HG03095 (cell line): ENCODE measurements around the gene SMC6.

Experiments
- ATAC-seq: cut with Tn5 transposase; IDR thresholded peaks from one replicate; pipeline ENCODE4 v1.9.1; 2021; ENCODE audit warnings: moderate library complexity; ENCODE audit not compliant: unreplicated experiment

SMC6 gene

DNA sequence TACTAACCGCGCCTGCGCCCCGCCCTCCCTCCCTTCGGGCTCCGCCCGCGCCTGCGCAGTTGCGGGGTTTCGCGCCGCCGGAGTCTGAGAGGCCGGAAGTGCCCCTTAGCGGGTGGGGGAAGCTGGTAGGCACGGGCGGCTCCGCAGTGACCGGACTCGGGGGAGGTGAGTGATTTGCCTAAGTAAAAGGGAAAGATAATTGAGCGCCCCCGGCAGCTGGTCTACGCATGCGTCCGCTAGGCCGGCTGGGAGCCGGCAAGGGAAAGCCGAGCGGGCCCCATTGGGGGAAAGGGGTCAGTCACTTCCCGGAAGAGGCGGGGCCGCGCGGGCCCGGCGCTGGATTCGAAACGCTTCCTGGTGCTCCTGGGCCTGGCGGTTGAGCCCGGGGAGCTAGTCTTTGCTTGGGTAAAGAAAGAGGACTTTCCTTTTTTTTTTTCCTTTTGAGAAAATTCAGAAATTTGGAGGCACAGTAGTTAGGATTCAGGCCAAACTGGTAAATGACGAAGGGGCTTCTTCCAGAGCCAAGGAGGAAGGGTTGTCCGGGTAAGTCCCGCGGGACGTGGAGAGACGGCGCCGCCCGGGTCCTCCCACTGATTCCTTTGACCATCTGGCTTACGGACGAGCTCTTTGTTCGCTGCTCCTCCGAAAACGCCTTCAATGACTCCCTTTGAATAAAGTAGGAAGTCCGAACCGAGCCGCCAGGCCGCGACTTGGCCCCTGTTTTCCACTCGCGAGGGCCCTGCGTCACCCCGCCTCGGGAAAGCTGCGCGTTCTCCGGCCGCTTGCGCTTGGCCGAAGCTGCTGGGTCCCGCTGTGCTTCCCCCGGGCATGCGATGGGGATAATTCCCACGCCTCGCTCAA lies at the start of gene SMC6, which contains the start of gene GEN1:
TSS of gene SMC6 (minus strand) at position 8 of the 861 bp plus-strand sequence. CDS start 7,864 bp downstream, outside the sequence.
TSS of gene GEN1 (plus strand) at position 336 of the 861 bp plus-strand sequence. CDS start 5,806 bp downstream, outside the sequence.
- ATAC-seq, result peak; percentile 56

GRCh38 chr2:17800693-17801458 lies 47.3 kb upstream of the SMC6 start:
- ATAC-seq, result no peak

DNA sequence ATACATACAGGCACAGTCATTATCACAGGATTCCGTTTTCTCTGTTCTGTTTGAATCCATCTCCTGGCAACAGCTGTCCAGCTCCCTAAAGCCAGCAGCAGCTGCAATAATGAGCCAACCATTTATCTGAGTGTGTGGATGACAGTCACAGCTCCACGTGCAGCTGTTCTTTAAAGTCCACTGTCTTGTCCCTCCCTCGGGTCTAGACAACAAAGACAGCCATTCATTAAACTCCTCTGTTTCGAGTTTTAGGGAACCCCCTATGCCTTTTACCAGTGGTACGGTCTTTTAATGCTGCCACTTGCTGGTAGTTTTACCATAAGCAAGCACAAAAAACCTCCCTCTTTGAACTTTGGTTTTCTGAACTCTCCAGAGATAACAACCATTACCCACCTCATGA lies 46.6 kb upstream of the SMC6 start:
- no peak for ATAC-seq

DNA sequence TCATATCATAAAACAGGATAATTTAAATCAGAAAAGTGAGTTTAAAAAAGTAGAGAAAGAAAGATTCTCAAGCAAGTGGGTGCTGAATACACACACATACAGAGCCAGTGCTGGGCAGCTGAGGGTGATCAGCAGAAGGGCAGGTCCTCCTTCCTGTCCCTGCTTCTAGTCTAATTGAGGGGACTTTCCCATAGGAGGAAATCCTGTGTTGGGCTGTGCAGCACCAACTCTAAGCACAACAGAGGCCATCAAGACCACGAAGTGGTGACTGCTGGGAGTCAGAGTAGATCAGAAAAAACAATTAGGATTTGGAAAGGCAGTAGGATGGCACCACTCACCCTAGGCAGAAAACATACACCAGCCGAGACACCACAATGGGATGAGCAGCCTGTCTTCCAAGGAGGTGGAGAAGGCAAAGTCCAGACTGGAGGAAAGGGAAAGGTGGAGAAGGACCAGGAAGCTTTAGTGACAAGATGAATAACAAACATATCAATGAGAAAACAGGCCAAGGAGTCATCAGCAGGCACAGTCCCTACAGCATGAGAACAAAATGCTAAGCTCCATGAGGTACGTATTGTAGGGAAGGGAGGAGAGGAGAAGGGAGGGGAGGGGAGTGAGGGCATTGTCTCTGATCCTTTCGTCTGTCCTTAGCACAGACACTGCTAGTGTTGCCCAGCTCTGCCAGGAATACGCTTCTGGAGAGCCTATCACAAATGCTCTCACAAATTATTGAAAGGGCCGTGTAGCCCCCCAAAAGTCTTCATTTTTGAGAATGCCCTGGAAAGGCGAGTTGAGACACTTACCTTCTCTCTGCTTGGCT lies 45.9 kb upstream of the SMC6 start:
- ATAC-seq, result no peak

GRCh38 chr2:17798338-17798737 lies 44.7 kb upstream of the SMC6 start:
- no peak for ATAC-seq

GRCh38 chr2:17795309-17795708 lies 41.7 kb upstream of the SMC6 start:
- no peak for ATAC-seq

DNA sequence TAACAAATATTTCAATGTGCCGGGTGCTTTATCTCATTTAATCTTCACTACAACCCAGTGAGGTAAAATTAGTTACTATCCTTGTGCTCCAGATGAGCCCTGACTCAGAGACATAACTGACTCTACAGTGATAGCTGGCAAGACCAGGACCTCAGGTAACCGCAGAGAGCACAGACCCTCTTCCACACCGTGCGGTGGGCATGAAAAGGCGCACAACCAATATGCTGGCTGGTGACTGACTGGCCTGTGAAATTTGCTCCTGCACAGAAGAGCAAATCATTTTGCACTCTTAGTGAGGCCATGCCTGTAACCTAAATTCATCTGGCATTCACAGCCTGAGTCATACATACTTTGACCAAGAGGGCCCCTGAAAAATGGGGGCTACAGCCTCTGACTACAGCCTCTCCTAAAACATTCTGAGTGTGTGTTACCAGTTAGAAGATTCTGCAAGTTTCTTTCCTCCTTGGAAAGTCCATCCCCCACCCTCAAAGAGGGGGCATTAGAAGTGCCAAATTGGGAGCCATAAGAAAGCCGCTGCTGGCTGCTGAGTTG lies 40.3 kb upstream of the SMC6 start:
- no peak for ATAC-seq

DNA sequence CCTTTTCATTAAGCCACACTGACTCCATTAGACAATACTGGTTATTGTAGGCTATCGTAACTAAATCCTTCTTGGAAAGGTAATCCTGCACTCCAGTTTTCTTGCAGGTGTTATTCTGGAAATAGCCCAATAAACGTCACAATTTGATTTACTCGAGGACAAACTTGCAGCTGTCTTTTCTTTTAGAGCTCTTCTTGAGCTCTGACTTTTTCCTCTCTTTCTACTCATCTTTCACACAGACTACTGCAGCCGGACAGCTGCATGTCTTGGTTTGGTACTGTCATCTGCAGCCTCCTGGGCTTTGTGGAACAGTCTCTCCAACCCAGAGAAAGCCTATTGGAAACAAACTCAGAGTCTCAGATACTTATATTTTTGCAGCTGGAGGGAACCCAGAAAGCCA lies 39.7 kb upstream of the SMC6 start:
- no peak for ATAC-seq

DNA sequence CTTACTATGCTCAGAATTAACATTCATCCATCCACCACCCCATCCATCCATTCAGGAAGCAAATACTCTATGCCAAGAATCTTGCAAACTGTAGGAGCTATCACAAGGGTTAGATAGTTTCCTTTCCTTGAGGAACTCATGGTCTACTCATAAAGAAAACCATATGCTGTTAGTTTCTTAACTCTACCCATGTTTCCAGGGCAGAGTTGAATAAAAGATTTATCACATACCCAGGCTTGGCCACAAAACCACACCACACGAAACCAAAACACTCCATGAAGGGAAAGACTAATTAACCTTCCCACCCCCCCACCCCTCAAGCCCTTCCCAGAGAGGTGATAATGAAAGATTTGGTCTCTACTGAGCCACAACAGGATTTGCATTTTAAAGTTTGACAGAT lies 38.9 kb upstream of the SMC6 start:
- no peak for ATAC-seq

DNA sequence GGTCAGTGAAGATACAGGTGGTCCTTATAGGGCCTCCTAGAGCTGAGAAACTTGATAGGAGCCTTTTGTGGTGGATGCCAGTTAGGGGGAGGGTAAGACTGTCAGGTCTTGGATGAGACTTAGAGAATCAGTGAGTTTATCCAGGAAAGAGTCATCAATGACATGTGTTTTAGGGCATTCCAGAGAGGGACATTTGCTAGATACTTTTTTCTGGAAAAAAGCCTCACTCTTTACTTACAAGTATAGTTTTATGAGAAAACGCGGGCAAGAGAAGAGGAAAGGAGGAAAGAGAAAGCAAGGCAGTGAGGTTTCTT lies 38.2 kb upstream of the SMC6 start:
- no peak for ATAC-seq

GRCh38 chr2:17791121-17791816 lies 37.7 kb upstream of the SMC6 start:
- ATAC-seq, result no peak

- no peak for ATAC-seq
Observed at GRCh38 chr2:17790536-17790935, 36.9 kb upstream of the SMC6 start.

DNA sequence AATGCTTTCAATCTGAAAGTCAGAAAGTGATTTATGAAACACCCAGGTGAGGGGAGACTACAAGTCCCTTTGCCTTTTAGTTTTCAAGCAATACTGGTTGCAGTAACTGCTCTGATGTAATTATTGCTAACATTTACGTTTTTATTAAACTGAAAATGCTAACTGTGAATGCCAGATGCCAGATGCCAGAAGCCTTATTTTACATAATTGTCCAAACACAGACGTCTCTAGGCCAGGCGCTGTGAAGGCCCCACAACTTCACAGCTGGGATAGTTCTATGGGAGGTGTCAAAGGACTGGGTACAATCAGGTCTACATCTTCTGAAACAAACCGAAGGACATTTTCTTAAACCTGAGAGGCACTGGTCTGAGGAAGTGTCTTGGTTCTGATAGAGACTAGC lies 35.2 kb upstream of the SMC6 start:
- no peak for ATAC-seq

DNA sequence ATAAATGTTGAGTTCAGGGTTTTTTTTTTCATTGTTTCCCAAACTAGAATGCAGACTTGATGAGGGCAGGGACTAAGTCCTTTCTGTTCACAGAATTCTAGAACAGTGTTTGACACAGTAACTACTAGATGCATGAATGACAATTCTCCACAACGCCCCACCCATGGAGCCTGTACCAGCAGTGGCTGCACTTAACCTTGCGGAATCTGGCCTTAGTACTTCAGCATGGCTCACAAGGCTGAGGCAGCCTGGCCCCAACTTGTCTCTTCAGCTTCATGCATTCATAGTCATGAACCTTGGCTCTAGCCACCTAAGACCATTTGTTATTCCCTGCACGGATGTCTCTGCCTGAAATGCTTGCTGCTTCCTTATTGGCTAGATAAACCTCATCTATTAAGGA lies 33.1 kb upstream of the SMC6 start:
- ATAC-seq, result no peak

GRCh38 chr2:17781482-17781881 lies 27.9 kb upstream of the SMC6 start:
- no peak for ATAC-seq

- ATAC-seq, result no peak
Observed at GRCh38 chr2:17780546-17780945, 26.9 kb upstream of the SMC6 start.

- ATAC-seq, result no peak
Observed at GRCh38 chr2:17772532-17772931, 18.9 kb upstream of the SMC6 start.

- ATAC-seq, result no peak
Observed at GRCh38 chr2:17771956-17772355, 18.3 kb upstream of the SMC6 start.

GRCh38 chr2:17768894-17769293 lies 15.3 kb upstream of the SMC6 start:
- ATAC-seq, result no peak

DNA sequence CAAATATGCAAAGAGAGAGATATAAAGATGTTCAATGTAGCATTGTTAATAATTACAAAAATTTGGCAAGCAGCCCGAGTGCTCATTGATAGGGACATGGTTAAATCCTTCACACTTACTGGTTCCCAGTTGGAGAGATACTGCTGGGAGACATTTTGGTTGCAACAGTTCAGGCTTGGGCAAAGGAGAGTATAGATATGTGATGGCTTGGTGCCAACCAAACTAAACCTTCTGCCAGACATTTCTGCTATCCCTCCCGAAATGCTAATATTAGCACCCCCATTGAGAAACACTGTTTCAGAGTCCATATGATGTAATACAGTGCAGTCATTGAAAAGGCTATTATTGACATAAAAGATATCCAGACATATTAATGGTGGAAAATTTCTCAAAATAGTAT lies 11.8 kb upstream of the SMC6 start:
- ATAC-seq, result no peak
